ENCODE measurements around the gene CD96.
A peak's percentile ranks its signal among the peaks of the same experiment; 100 is the strongest.

CD96 gene

DNA sequence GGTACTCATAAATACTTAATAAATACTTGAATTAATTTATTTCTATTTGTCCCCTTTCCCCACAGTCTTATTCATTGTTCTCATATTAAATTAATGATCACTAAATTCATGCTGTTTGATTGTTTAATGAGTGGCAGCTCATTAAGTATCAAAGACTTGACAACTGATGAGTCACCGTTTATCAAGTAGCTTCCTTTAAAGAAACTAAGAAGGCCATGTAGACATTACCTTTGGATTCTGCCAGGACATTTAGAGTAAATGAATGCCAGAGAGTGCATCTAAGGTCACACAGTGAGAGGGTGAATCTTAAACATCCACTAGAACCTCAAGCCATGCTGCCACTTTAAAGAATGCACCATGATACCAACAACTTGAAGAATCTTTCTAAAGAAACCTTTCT lies 29.3 kb downstream of the CD96 start:
- TF ChIP-seq JUND (IDR thresholded peaks at IDR 0.05; ENCODE audit: low read depth) = no peak
- in situ Hi-C loops (cut with HindIII; ENCODE audit: low pct_unique_long_range_greater_than_20kb, low sequenced_read_pairs) = no loop called here
- DNase-seq (ENCODE audit: low read depth in 1 of 2, low spot score in 1 of 2) = no peak

DNA sequence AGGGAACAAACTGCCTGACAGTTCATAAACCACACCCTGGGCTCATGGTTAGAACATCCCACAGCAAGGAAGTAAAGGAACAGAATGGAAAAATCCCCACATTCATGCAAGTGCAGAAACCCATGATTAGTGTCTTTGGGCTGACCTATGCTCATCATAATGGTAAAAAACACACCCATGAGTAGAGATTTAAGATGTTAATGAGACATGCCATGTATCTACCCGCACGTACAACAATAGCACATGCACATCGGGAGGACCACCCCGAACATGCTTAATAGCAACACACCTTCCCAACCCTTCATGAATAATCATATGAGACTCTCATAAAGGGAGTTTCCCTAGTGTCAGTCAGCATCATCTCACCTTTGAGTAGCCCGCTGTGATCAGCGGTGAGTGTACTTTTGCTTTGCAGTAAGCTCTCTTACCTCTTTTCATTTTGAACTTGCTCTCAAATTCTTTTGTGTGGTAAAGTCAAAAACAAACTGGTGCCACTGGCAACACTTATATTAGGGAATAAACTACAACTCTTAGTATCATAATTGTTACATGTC lies 30.0 kb downstream of the CD96 start:
- no peak for DNase-seq (ENCODE audit: low read depth in 1 of 2, low spot score in 1 of 2)
- TF ChIP-seq JUND (IDR thresholded peaks at IDR 0.05; ENCODE audit: low read depth) = no peak
- in situ Hi-C loops (cut with HindIII; ENCODE audit: low pct_unique_long_range_greater_than_20kb, low sequenced_read_pairs) = no loop called here

DNA sequence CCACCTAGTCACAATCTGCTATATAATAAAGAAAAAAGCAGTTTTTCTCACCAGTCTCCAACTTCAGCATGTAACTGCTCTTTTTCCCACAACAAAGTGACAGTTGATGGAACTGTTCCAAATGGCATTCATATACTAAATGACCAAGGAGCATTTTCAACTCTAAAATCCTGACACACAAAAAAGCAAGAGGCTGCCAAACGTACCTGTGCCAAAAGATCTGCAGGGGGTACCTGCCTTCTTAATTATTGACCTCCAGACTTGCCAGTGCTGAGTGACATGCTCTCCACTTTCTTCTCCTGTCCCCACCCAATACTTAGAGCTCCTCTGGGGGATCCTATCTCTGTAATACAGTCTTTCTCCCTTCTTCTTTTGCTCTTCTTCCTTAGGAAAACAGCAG lies 35.1 kb downstream of the CD96 start:
- no peak for DNase-seq (ENCODE audit: low read depth in 1 of 2, low spot score in 1 of 2)
- in situ Hi-C loops (cut with HindIII; ENCODE audit: low pct_unique_long_range_greater_than_20kb, low sequenced_read_pairs) = no loop called here
- TF ChIP-seq JUND (IDR thresholded peaks at IDR 0.05; ENCODE audit: low read depth) = no peak

DNA sequence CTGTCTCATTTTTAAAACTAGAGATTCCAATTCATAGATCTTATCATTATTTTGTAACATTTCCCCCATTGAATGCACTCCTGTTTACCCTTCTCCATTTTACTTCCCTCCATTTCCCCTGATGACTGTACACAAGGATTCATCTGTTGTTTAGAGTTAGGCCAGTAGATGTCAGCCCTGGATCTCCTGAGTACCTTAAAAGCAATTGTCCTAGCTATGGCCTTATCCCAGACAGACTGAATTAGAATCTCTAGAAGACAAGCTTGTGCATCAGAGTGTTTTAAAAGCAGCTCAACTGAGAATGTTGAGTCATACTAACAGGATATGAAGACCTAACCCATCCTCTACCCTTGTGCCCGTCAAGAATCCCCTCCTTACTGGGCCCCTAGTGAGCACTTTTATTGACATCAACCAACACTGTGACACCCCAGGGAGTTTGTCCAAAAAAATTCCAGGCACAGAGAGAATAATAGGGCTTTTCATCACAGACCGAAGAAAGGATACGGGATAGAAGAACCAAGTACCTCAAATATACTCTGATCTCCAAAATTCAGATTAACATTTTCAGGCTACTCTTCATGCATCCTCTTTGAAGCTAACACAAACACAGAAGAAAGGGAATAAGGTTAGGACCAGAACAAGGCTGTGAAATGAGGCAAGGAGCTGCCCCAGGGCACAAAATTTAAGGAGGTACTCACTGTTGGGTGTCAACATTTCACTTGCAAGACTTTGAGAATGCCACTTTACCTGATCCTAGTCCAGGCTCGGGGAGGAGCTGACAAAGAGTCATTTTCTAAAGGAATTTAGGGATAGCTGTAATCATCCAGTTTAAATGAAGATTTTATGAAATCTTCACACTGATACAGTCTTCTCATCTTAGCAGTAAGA lies 36.0 kb downstream of the CD96 start:
- in situ Hi-C loops (cut with HindIII; ENCODE audit: low pct_unique_long_range_greater_than_20kb, low sequenced_read_pairs) = no loop called here
- DNase-seq (ENCODE audit: low read depth in 1 of 2, low spot score in 1 of 2) = peak; percentile 54 to 79
- TF ChIP-seq JUND (IDR thresholded peaks at IDR 0.05; ENCODE audit: low read depth) = no peak

DNA sequence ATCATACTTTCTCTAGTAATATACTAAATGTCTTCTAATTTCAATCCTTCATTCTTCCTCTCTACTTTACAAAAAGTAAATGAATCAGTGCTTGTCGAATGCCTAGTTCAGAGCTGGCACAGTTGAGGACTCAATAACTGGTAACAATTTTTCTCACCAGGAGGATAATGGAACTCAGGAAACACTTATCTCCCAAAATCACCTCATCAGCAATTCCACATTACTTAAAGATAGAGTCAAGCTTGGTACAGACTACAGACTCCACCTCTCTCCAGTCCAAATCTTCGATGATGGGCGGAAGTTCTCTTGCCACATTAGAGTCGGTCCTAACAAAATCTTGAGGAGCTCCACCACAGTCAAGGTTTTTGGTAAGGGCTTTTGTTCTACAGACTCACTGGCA lies 36.9 kb downstream of the CD96 start:
- no peak for TF ChIP-seq JUND (IDR thresholded peaks at IDR 0.05; ENCODE audit: low read depth)
- DNase-seq (ENCODE audit: low read depth in 1 of 2, low spot score in 1 of 2) = no peak
- in situ Hi-C loops (cut with HindIII; ENCODE audit: low pct_unique_long_range_greater_than_20kb, low sequenced_read_pairs) = no loop called here

DNA sequence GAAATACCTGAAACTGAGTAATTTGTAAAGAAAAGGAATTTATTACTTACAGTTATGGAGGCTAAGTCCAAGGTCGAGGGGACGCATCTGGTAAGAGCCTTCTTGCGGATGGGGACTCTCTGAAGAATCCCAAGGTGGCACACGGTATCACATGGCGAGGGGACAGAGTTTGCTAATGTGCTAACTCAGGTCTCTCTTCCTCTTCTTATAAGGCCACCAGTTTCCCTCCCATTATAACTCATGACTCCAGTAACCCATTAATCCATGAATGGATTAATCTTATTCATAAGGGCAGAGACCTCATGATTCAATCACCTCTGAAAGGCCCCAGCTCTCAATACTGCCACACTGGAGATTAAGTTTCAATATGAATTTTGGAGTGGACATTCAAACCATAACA lies 37.5 kb downstream of the CD96 start:
- no peak for DNase-seq (ENCODE audit: low read depth in 1 of 2, low spot score in 1 of 2)
- in situ Hi-C loops (cut with HindIII; ENCODE audit: low pct_unique_long_range_greater_than_20kb, low sequenced_read_pairs) = no loop called here
- TF ChIP-seq JUND (IDR thresholded peaks at IDR 0.05; ENCODE audit: low read depth) = no peak

DNA sequence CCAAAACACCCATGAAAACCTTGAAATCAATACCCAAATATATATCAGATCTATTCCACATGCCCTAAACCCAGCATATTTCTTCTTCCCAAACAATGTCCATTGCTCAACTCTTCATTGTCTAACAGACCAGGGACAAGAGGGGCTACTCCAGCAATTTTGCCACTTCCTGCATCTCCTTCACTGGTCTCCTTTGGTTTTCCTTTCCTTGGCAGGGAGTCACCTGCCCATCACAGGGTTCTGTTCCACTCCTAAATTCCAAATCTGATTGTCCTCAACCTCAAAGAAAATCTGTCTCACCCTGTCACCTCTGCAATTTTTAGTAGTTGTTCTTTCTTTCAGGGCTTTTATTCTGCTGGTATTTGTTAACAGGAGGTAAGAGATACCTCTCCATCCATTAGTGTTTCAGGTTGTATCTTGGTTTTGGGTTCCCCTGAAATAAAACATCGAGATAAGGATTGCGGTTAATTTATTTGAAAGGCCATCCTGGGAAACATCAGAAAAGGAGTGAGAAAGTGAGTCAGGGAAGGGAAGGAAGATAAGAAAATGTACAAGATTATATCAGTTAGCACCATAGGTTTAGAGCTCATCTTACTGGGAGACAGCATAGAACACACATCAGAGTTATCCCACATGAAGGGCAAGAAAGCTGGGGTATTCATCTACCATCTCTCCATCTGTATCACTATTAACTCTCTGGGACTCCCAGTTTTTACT lies 39.6 kb downstream of the CD96 start:
- DNase-seq (ENCODE audit: low read depth in 1 of 2, low spot score in 1 of 2) = no peak
- no peak for TF ChIP-seq JUND (IDR thresholded peaks at IDR 0.05; ENCODE audit: low read depth)
- in situ Hi-C loops (cut with HindIII; ENCODE audit: low pct_unique_long_range_greater_than_20kb, low sequenced_read_pairs) = no loop called here

DNA sequence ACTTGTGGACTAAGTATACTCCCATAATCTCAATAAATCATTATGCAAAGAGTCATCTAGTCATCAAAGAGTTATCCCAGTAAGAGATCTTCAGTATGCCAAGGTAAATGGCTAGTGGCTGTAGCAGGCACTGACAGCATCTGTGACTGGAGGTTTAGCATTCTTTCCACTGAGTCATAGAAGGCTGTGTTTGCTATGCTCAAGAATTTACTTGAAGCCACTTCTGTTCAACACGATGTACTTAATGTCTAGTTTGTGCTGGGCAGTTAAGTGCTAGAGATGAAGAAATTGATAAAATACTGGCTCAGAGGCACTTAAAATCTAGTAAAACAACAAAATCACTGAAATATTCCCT lies 40.1 kb downstream of the CD96 start:
- in situ Hi-C loops (cut with HindIII; ENCODE audit: low pct_unique_long_range_greater_than_20kb, low sequenced_read_pairs) = no loop called here
- peak; percentile 69 to 86 for DNase-seq (ENCODE audit: low read depth in 1 of 2, low spot score in 1 of 2)
- peak; percentile 98 for TF ChIP-seq JUND (IDR thresholded peaks at IDR 0.05; ENCODE audit: low read depth)

DNA sequence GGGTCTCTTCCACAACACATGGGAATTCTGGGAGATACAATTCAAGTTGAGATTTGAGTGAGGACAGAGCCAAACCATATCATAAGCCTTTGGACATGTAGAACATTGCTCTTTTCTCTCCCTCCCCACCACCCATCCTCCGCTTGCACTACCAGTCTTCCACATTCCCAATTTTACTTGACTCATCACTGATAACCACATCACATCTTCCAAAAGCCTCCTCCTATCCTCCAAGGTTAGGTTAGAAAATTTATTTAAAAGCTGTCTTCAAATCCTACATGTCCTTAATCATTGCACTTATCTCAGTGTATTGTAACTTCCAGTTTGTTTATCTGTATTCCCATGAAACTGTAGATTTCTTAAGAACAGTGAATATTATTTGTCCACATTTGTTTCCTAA lies 42.7 kb downstream of the CD96 start:
- no peak for TF ChIP-seq JUND (IDR thresholded peaks at IDR 0.05; ENCODE audit: low read depth)
- no peak for DNase-seq (ENCODE audit: low read depth in 1 of 2, low spot score in 1 of 2)
- in situ Hi-C loops (cut with HindIII; ENCODE audit: low pct_unique_long_range_greater_than_20kb, low sequenced_read_pairs) = no loop called here

DNA sequence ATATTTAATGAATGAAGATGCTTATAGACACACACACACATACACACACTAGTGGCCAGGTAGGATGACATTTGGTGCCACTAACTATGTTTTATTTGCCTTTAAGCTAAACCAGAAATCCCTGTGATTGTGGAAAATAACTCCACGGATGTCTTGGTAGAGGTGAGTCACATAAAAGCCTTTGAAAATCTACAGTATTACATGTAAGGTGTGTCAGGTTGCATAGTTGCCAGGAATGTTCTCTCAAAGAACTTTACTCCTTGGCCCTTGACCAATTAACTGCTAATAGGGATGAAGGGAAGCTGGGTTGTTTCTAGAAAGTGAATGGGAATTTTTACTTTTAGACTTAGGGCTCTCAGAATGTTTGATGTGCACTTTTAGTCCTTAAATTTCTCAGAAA lies 43.2 kb downstream of the CD96 start:
- TF ChIP-seq JUND (IDR thresholded peaks at IDR 0.05; ENCODE audit: low read depth) = no peak
- no peak for DNase-seq (ENCODE audit: low read depth in 1 of 2, low spot score in 1 of 2)
- in situ Hi-C loops (cut with HindIII; ENCODE audit: low pct_unique_long_range_greater_than_20kb, low sequenced_read_pairs) = no loop called here

DNA sequence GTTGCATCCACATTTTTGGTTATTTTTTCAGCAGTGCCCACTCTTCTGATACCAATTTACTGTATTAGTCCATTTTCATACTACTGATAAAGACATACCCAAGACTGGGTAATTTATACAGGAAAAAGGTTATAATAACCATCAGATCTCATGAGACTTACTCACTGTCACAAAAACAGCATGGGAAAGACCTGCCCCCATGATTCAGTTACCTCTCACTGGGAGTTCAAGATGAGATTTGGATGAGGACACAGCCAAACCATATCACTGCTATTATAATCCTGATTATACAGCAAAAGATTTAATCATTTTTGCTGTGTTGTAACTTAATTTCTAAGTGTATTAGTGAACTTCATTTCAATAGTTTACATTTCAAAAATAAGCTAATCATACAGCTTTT lies 46.5 kb downstream of the CD96 start:
- in situ Hi-C loops (cut with HindIII; ENCODE audit: low pct_unique_long_range_greater_than_20kb, low sequenced_read_pairs) = no loop called here
- DNase-seq (ENCODE audit: low read depth in 1 of 2, low spot score in 1 of 2) = no peak
- no peak for TF ChIP-seq JUND (IDR thresholded peaks at IDR 0.05; ENCODE audit: low read depth)

DNA sequence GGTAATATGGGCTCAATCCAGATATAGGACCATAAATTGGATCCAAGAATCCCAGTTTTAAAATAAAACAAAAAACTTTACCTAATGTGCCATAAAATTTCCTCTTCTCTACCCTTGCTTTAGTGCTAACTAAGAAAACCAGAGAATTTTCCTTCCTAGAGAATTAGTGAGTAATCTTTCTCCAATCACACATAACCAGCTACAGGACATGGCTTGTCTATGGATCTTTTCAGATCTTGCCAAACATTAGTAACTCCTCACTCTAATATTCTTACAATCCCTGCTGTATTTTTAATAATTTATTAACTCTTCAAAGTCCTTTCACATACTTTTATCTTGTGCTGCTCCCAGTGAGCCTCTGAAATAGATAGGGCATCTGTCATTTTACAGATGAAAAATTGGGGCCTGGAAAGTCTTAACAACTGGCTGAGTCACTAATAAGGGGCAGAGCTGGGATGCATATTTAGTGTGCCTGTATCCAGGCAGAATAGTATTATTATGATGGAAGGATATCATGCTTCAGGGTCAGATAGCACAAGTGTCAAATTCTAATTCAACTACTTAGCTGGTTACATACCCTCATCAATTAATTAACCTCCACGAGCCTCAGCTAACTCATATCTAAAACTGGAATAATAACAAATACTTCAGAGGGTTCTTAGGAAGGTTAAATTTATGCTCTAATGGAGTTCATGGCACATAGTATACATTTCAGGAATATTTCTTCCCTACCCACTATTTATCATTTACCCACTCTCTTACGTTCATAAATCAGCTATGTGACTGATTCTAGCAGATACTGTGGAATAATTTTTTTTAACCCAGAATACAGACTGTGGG lies 47.5 kb downstream of the CD96 start:
- no peak for DNase-seq (ENCODE audit: low read depth in 1 of 2, low spot score in 1 of 2)
- in situ Hi-C loops (cut with HindIII; ENCODE audit: low pct_unique_long_range_greater_than_20kb, low sequenced_read_pairs) = no loop called here
- no peak for TF ChIP-seq JUND (IDR thresholded peaks at IDR 0.05; ENCODE audit: low read depth)

All from T47D (cell line).